ENCODE data around the gene CENPB.

The CENPB gene

GRCh38 chr20:3748073-3748472 lies 38.5 kb downstream of the CENPB start:
- no peak for DNase-seq (ENCODE audit: low spot score)

GRCh38 chr20:3747471-3747870 lies 39.1 kb downstream of the CENPB start:
- DNase-seq (ENCODE audit: low spot score), result no peak

GRCh38 chr20:3745686-3746173 lies 40.8 kb downstream of the CENPB start:
- DNase-seq (ENCODE audit: low spot score), result no peak

GRCh38 chr20:3744806-3745685 lies 41.5 kb downstream of the CENPB start:
- DNase-seq (ENCODE audit: low spot score), result no peak

GRCh38 chr20:3744037-3744436 lies 42.5 kb downstream of the CENPB start:
- DNase-seq (ENCODE audit: low spot score), result no peak

GRCh38 chr20:3743251-3743650 lies 43.3 kb downstream of the CENPB start:
- DNase-seq (ENCODE audit: low spot score), result no peak

GRCh38 chr20:3741836-3742458 lies 44.6 kb downstream of the CENPB start:
- DNase-seq (ENCODE audit: low spot score), result no peak

GRCh38 chr20:3740615-3741301 lies 45.8 kb downstream of the CENPB start:
- DNase-seq (ENCODE audit: low spot score), result no peak

GRCh38 chr20:3739926-3740451 lies 46.6 kb downstream of the CENPB start:
- no peak for DNase-seq (ENCODE audit: low spot score)

GRCh38 chr20:3739054-3739925 lies 47.2 kb downstream of the CENPB start:
- no peak for DNase-seq (ENCODE audit: low spot score)

GRCh38 chr20:3738111-3739053 lies 48.2 kb downstream of the CENPB start:
- no peak for DNase-seq (ENCODE audit: low spot score)

- no peak for DNase-seq (ENCODE audit: low spot score)
Measured at GRCh38 chr20:3735768-3736167, 50.8 kb downstream of the CENPB start.

- no peak for DNase-seq (ENCODE audit: low spot score)
Measured at GRCh38 chr20:3734111-3734843, 52.3 kb downstream of the CENPB start.
